NAMALWA (cell line): ENCODE measurements around the gene ITPK1.

Source experiments
- DNase-seq: peaks from one replicate; pipeline ENCODE4 v3.0.0-alpha.2; 2015; ENCODE audit warnings: low spot score

ITPK1 gene

GRCh38 chr14:93042968-93043940 is 72.5 kb downstream of the ITPK1 start:
- no peak for DNase-seq

- DNase-seq: no peak
Measured at GRCh38 chr14:93041830-93042229, 73.9 kb downstream of the ITPK1 start.

GRCh38 chr14:93040982-93041381 is 74.7 kb downstream of the ITPK1 start:
- no peak for DNase-seq

GRCh38 chr14:93040443-93040842 is 75.3 kb downstream of the ITPK1 start:
- DNase-seq: no peak

- no peak for DNase-seq
Measured at GRCh38 chr14:93039649-93040315, 75.9 kb downstream of the ITPK1 start.

- no peak for DNase-seq
Measured at GRCh38 chr14:93037351-93037750, 78.4 kb downstream of the ITPK1 start.

GRCh38 chr14:93036652-93037345 is 78.9 kb downstream of the ITPK1 start:
- DNase-seq: no peak

- DNase-seq: no peak
Measured at GRCh38 chr14:93035917-93036651, 79.6 kb downstream of the ITPK1 start.

- DNase-seq: no peak
Measured at GRCh38 chr14:93035585-93035916, 80.2 kb downstream of the ITPK1 start.

GRCh38 chr14:93034671-93034994 is 81.1 kb downstream of the ITPK1 start:
- no peak for DNase-seq

- DNase-seq: peak; percentile 52
Measured at GRCh38 chr14:93033983-93034670, 81.6 kb downstream of the ITPK1 start.

- no peak for DNase-seq
Measured at GRCh38 chr14:93033084-93033982, 82.4 kb downstream of the ITPK1 start.

GRCh38 chr14:93032421-93032936 is 83.2 kb downstream of the ITPK1 start:
- no peak for DNase-seq

GRCh38 chr14:93031505-93032315 is 84.0 kb downstream of the ITPK1 start:
- DNase-seq: no peak

- DNase-seq: no peak
Measured at GRCh38 chr14:93030761-93031160, 85.0 kb downstream of the ITPK1 start.

- DNase-seq: no peak
Measured at GRCh38 chr14:93029911-93030508, 85.7 kb downstream of the ITPK1 start.

- no peak for DNase-seq
Measured at GRCh38 chr14:93029417-93029816, 86.3 kb downstream of the ITPK1 start.

GRCh38 chr14:93028724-93029076 is 87.0 kb downstream of the ITPK1 start:
- no peak for DNase-seq
